Right lobe of liver (tissue), 6 donors: ENCODE measurements around the gene CHST15. TPM values are rescaled to one million over a fixed set of nuclear protein-coding genes. Genes with fewer than 3 reads are reported as not detected.

Experiments used
- ATAC-seq, 4 donors: fragments of 200-7000 bp; cut with Tn5 transposase; one replicate each; pipeline ENCODE4 v1.9.1; 2020; ENCODE audit warnings: mild to moderate bottlenecking in 4 of 4, moderate library complexity in 4 of 4
- DNase-seq, 3 donors: peaks; one replicate each; pipeline ENCODE4 v3.0.0-alpha.2; 2020
- H3K27ac ChIP-seq, 3 donors: fragments of 200-600 bp; one replicate each; pipeline ENCODE4 v1.8.0; 2022
- H3K27me3 ChIP-seq, 2 donors: fragments of 200-600 bp; one replicate each; pipeline ENCODE4 v1.8.0; 2022
- H3K36me3 ChIP-seq, 4 donors: fragments of 200-600 bp; sonication (generic) in 1 of 4; one replicate each; pipeline versions ENCODE4 v1.5.1 to v1.8.0; 2017 to 2022; ENCODE audit warnings: control low read depth in 1 of 4
- H3K4me1 ChIP-seq, 4 donors: fragments of 200-600 bp; sonication (generic) in 1 of 4; one replicate each; pipeline versions ENCODE4 v1.5.1 to v1.8.0; 2017 to 2022; ENCODE audit warnings: control low read depth in 1 of 4
- H3K4me3 ChIP-seq, 3 donors: fragments of 200-600 bp; one replicate each; pipeline ENCODE4 v1.8.0; 2022
- H3K9me3 ChIP-seq, 4 donors: fragments of 200-600 bp; sonication (generic) in 1 of 4; one replicate each; pipeline versions ENCODE4 v1.5.1 to v1.8.0; 2017 to 2022; ENCODE audit warnings: control low read depth in 1 of 4
- POLR2A ChIP-seq: fragments of 450-650 bp; IDR thresholded peaks from one replicate; pipeline ENCODE4 v1.6.1; 2017; ENCODE audit warnings: antibody characterized with exemption, mild to moderate bottlenecking
- WGBS: methylation state at CpG from one replicate; pipeline ENCODE4 v1.1.6; 2018; ENCODE audit warnings: low coverage, low lambda C conversion rate; ENCODE audit not compliant: insufficient coverage; ENCODE audit errors: missing lambda C conversion rate; 5-methylcytosine and 5-hydroxymethylcytosine counted together
- intact Hi-C, 2 donors: fragments of 100-400 bp; cut with DNase I; formaldehyde crosslinking; loops; one replicate each; pipeline versions ENCODE4 v1.11.2 to v1.14.1; 2022
- total RNA-seq, 6 experiments: library from RNA; depleted of rRNA in 2 of 6; stranded (reverse); fragments of >200 nt in 2 of 6; fragmentation: NEBNext Ultra II Directional in 3 of 6; extraction: Animal tissue kit (Norgen Biotek cat#: 25700) in 3 of 6; gene quantifications; one replicate each; pipeline versions ENCODE4 v1.1.0 to v1.2.4, GENCODE V29; 2016 to 2023
- TF ChIP-seq, protein P1 (sequence below), 4 donors: fragments of 200-600 bp in 3 of 4; fragments of 450-650 bp in 1 of 4; IDR thresholded peaks; one replicate each; pipeline versions ENCODE4 v1.5.1 to v1.8.0; 2016 to 2022; ENCODE audit warnings: antibody characterized with exemption in 4 of 4, mild to moderate bottlenecking in 2 of 4
- donor health status: DM: no; HTN: yes; CAD: no.
- donor health status: DM: no; HTN: no; CAD: no.
- donor health status: DM: no; HTN: no; CAD: no.
- donor health status: DM: no; HTN: yes; CAD: no.
- donor health status: DM: no; HTN: yes; CAD: no.

Gene CHST15
- total RNA-seq, 6 experiments from 2014 or later, result 9.2 to 25.8 (median 11.8) TPM

DNA sequence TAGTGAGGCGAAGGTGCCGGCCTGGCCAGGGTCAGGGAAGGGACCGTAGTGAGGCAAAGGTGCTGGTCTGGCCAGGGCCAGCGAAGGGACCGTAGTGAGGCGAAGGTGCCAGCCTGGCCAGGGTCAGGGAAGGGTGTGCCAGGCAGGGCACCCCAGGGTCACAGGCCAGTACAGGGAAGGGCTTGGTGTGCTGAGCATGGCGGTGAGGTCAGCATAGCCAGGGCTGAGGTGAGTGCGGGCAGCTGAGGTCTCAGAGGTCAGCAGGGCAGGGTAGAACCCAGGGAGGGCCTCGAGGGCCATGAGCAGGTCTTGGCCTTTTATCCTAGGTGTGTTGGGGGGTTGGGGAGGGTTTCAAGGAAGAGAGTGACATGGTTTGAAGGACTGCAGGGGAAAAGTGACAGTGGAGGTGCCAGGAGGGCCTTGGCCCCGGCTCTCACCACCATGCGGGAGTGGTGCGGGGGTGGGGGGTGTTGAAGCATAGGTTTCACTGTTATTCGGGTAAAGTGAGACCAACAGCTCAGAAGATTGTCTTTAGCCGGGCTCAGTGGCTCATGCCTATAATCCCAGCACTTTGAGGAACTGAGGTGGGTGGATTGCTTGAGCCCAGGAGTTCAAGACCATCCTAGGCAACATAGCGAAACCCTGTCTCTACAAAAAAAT is 93.3 kb downstream of the CHST15 start:
- H3K27ac ChIP-seq, result no peak overlapping the region
- H3K4me3 ChIP-seq, result no peak overlapping the region
- intact Hi-C loops, result loop anchor here (5.0 kb wide), 2 partner anchors 377 to 392 kb away; no protein-coding TSS in a partner anchor
- DNase-seq, result peak in 2 of 3 donors; percentile 47 to 50
- H3K27me3 ChIP-seq, result no peaks in the 10 kb centered on the region
- TF ChIP-seq, protein P1, sequence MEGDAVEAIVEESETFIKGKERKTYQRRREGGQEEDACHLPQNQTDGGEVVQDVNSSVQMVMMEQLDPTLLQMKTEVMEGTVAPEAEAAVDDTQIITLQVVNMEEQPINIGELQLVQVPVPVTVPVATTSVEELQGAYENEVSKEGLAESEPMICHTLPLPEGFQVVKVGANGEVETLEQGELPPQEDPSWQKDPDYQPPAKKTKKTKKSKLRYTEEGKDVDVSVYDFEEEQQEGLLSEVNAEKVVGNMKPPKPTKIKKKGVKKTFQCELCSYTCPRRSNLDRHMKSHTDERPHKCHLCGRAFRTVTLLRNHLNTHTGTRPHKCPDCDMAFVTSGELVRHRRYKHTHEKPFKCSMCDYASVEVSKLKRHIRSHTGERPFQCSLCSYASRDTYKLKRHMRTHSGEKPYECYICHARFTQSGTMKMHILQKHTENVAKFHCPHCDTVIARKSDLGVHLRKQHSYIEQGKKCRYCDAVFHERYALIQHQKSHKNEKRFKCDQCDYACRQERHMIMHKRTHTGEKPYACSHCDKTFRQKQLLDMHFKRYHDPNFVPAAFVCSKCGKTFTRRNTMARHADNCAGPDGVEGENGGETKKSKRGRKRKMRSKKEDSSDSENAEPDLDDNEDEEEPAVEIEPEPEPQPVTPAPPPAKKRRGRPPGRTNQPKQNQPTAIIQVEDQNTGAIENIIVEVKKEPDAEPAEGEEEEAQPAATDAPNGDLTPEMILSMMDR (IDR thresholded peaks at IDR 0.05), result no peak
- no peak for TF ChIP-seq POLR2A
- WGBS, result 69% methylated on average over 11 of the region's 15 CpGs
- H3K9me3 ChIP-seq, result no peaks in the 10 kb centered on the region
- H3K4me1 ChIP-seq, result peaks cover 0 to 7% (median 0%) of the 10 kb centered on the region in 4 donors
- peak in 2 of 4 donors; percentile 7 to 33 for ATAC-seq
- H3K36me3 ChIP-seq, result no peaks in the 10 kb centered on the region

DNA sequence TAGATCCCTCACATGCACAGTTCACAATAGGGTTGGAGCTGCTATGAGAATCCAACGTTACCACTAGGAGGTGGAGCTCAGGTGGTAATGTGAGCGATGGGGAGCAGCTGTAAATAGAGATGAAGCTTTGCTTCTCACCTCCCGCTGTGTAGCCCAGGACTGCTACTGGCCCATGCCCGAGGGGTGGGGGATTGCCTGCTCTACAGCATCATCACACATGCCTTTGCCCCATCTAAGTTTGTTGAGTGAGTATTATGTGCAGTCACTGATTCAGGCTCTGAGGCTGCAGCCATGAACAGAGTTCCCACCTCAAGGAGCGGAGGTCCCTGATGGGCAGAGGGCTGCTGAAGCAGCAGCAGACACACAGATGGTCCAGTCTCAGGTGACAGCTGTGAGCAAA is 94.1 kb downstream of the CHST15 start:
- ATAC-seq (no peak), DNase-seq (no peak)
- 79% methylated on average over 2 of the region's 5 CpGs for WGBS
- Histone ChIP-seq H3K27ac (no peak overlapping the region), H3K27me3 (no peaks in the 10 kb centered on the region), H3K36me3 (no peaks in the 10 kb centered on the region), H3K4me1 (peaks cover 0 to 13% (median 0%) of the 10 kb centered on the region in 4 donors), H3K9me3 (no peaks in the 10 kb centered on the region), H3K4me3 (no peak overlapping the region)
- intact Hi-C loops, result loop anchor here (5.0 kb wide), 2 partner anchors 378 to 393 kb away; no protein-coding TSS in a partner anchor
- TF ChIP-seq, protein P1 (IDR thresholded peaks at IDR 0.05), result no peak
- no peak for TF ChIP-seq POLR2A

DNA sequence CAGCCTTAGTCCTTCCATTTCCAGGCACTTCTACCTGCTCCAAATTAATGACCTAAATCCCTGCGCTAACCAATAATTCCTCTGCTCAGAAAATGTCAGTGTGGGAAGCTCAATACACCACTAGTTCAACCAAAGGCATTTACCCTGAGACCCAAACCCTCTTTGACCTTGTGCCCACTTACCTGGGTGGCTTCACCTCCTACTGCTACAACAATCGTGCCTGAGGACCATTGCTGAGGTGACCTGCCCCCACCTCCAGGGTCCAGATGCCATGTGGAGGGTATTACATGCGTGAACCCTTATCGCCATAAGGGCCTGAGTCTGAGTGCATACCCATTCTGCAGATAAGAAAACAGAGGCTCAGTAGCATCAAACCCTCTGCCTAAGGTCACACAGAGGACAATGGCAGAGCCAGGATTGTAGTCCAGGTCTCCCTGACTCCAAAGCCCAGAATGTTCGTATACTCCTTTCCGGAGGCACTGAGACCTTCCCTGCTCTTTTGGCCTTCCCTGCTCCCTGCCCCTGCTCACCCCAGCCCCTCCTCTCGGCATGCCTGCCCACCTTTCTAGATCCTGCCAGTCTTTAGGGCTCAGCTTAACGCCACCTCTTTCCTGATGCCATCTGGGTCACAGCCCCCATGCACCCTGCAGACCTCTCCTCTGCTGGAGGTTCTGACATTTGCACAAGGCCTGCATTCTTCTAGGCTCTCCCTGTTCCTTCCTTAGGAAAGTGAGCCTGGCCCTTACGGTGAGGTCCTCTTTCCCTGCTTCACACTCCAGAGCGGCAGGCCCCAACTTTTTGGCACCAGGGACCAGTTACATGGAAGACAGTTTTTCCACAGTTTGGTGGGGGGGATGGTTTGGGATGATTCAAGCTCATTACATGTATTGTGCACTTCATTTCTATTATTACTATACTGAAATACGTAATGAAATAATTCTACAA is 94.9 kb downstream of the CHST15 start:
- TF ChIP-seq, protein P1 (IDR thresholded peaks at IDR 0.05), result no peak
- no peak for TF ChIP-seq POLR2A
- 82% methylated on average over 6 of the region's 11 CpGs for WGBS
- no peaks in the 10 kb centered on the region for H3K27me3 ChIP-seq
- H3K9me3 ChIP-seq, result no peaks in the 10 kb centered on the region
- no peak overlapping the region for H3K4me3 ChIP-seq
- ATAC-seq, result no peak
- no peaks in the 10 kb centered on the region for H3K36me3 ChIP-seq
- peaks cover 0 to 13% (median 0%) of the 10 kb centered on the region in 4 donors for H3K4me1 ChIP-seq
- peak in 1 of 3 donors; percentile 35 for DNase-seq
- peak overlapping the region in 1 of 3 donors; percentile 51 for H3K27ac ChIP-seq
- intact Hi-C loops, result loop anchor here (5.0 kb wide), 2 partner anchors 379 to 394 kb away; no protein-coding TSS in a partner anchor

DNA sequence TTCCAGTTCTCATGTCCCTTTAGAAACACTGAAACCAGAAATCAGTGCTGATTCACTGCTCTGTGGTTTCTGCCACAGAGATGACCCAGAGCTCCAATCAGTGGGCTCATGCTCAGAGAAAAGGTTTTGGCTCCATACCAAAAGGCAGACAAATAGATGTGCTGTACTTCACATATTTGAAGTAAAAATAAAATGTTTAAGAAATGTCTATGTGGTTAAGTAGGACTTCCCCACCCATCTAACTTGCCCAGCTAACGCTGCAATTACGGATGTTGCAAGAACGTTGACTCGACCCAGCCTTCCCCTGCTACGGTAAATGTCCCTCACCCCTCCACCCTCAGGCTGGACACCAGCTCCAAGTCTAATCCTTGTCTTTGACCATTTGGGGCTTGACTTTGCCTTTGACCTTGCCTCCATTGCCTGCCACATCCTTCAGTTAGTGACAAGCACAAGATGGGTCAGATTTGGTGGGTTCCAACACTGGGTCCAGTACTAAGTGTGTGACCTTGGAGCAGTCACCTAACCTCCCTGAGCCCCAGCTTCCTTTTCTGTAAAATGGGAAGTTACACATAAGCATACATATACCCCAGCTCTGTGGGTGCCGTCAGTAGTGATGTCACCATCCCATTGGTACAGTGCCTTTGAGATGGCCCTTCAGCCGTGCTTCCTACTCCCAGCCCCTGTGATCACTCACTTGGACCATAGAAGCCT is 95.8 kb downstream of the CHST15 start:
- Histone ChIP-seq H3K9me3 (no peaks in the 10 kb centered on the region), H3K36me3 (no peaks in the 10 kb centered on the region), H3K27ac (peak overlapping the region in 1 of 3 donors; percentile 51), H3K4me3 (no peak overlapping the region), H3K4me1 (peaks cover 0 to 13% (median 0%) of the 10 kb centered on the region in 4 donors), H3K27me3 (no peaks in the 10 kb centered on the region)
- intact Hi-C loops, result loop anchor here (5.0 kb wide), 2 partner anchors 380 to 395 kb away; no protein-coding TSS in a partner anchor
- 31% methylated on average over 6 of the region's 7 CpGs for WGBS
- ATAC-seq (peak; percentile 17 to 46 (median 22)), DNase-seq (peak in 1 of 3 donors; percentile 59)
- TF ChIP-seq POLR2A, result no peak
- TF ChIP-seq, protein P1 (IDR thresholded peaks at IDR 0.05), result no peak
